CD1c-positive myeloid dendritic cell (primary cell): ENCODE data around the gene ATP2A1.

Source experiments
- DNase-seq: peaks from one replicate; pipeline ENCODE4 v3.0.0-alpha.2; 2016; ENCODE audit errors: extremely low spot score

The ATP2A1 gene

GRCh38 chr16:28878083-28878926 is at the start of gene ATP2A1:
ATP2A1 (plus strand) TSS chr16:28878488; CDS start chr16:28878672, 184 bp downstream.
- DNase-seq: no peak

DNA sequence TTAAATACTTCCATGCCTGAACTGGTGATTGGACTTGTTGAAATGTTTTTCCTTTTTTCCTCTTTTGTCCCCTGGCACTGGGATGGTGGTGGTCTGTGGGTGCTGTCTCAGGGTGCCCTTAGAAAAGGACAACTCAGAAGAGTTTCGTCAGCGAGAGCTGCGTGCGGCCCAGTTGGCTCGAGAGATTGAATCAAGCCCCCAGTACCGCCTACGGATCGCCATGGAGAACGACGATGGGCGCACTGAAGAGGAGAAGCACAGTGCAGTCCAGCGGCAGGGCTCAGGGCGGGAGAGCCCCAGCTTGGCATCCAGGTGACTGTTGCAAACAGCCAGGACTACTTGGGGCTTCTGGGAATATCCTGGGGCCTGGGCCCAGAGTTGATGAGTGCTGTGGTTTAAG is 48.5 kb upstream of the ATP2A1 start:
- no peak for DNase-seq

DNA sequence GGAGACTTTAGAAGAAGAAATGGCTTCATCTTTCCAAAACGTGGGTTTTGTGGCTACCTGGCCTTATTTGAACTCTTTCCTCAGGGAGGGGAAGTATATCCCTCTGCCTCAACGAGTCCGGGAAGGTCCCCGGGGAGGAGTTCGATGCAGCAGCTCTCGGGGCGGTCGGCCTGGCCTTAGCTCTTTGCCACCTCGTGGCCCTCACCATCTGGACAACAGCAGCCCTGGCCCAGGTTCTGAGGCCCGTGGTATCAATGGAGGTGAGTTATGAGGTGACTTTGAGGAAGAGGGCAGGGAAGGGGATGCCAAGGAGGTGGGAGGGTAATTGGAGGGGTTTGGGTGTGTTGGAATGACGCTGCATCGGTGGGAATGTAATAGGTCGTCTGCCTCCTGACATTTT is 47.8 kb upstream of the ATP2A1 start:
- DNase-seq: no peak

DNA sequence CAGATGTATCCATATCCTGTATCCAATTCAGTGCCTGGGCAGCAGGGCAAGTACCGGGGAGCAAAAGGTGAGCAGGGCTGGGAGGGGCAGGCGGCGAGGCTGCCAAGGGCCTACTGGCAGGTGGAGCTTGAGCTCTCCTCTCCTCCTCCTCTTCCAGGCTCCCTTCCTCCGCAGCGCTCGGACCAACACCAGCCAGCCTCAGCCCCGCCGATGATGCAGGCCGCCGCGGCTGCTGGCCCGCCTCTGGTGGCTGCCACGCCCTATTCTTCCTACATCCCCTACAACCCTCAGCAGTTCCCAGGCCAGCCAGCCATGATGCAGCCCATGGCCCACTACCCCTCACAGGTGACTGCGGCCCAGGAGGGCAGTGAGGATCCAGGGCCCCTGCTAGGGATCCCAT is 43.9 kb upstream of the ATP2A1 start:
- DNase-seq: no peak

- no peak for DNase-seq
Measured at GRCh38 chr16:28834873-28835863, 43.1 kb upstream of the ATP2A1 start.

GRCh38 chr16:28835864-28836760 is 42.2 kb upstream of the ATP2A1 start:
- no peak for DNase-seq

DNA sequence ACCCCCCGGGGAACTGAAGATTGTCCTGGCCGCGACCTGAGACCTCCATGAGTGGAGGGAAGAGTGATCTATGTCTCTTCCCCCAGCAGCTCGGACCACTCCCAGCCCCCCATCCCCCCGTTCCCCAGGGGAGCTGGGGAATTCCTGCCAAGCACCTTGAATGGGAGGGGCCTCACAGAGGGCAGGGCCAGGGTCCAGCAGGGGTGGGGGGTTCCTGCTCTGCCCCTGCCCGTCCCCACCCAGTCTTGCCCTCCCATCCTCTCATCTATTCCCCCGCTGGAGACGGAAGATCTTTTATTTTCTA is 41.6 kb upstream of the ATP2A1 start:
- no peak for DNase-seq

DNA sequence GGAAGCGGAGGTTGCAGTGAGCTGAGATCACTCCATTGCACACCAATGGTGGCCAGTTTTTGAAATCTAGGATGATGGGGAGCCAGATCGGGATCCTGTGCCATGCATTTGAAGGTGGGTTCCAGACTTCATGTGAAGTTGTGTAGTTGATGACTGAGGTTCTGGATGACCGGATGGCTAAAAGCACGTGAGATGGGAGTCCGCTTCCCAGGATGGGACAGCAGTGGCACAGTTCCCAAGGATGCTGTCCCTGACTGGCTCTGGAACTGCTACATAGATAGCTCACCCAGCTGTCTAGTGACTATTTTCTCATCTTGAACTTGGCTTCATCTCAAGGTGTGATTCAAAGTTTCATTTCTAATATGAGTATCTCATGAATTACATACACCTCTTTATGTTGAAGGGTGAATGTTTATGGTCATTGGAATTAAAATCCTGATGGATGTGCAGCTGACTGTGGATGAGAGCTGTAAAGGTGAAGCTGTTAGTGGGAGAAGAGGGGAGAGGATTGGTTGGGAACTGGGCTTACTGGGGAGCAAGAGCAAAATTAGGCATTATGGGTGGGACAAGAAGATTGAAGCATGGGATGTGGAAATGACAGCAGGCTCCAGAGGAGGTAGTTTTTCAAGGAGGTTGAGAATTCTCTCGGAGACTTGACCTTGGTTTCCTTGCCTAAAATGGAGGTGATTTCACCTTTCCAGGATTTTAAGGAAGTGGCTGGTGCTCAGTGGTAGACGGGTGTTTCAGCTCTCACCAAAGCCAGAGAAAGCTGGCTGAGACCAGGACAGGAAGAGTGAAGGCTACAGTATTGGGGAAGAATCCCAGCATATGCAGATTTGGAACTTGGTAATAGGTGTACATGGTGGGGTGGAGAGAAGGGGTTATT is 40.4 kb upstream of the ATP2A1 start:
- DNase-seq: no peak

DNA sequence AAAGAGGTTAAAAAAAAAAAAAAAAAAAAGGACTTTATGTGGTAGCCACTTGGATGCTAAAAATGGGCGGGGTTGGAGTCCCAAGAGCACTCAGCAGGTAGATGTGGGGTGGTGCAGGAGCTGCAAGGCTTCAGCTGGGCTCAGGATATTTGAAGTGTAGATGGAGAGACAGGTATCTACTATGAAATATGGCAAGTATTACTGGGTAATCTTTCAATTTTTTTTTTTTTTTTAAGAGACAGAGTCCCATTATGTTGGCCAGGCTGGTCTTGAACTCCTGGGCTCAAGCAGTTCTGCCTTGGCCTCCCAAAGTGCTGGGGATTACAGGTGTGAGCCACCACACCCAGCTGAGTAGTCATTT is 39.8 kb upstream of the ATP2A1 start:
- DNase-seq: no peak

DNA sequence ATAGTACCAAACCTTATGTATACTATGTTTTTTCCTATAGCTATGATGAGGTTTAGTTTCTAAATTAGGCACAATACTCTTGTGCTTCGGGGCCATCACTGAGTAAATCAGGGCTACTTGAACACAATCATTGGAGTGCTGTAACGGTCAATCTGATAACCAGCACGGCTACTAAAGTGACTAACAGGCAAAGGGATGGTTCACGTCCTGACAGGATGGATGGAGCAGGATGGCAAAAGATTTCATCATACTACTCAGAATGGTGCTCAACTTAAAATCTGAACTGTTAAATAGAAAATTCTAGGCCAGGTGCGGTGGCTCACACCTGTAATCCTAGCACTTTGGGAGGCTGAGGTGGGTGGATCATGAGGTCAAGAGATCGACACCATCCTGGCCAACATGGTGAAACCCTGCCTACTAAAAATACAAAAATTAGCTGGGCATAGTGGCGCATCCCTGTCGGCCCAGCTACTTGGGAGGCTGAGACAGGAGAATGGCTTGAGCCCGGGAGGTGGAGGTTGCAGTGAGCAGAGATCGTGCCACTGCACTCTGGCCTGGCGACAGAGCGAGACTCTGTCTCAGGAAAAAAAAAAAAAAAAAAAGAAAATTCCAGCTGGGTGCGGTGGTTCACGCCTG is 39.2 kb upstream of the ATP2A1 start:
- DNase-seq: no peak

DNA sequence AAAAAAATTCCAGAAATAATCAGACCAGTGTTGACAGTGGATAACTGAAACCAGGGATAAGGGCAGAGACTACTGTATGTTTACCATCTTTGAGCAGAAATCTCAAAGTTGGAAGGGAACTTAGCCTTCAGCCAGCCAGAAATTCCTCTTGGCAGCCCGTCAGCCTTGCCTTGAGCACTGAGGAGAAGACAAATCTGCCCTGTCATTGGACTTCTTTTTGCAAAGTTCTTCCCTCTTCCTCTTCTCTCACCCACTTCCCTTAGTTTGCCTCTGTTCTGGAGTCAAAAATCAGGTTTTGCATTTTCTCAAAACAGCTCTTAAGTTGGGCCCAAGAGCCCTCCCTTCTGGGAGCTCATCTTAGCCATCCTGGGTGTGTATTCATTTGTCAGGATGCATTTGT is 38.4 kb upstream of the ATP2A1 start:
- peak; percentile 17 for DNase-seq

- no peak for DNase-seq
Measured at GRCh38 chr16:28842696-28843095, 35.6 kb upstream of the ATP2A1 start.

- no peak for DNase-seq
Measured at GRCh38 chr16:28843766-28844165, 34.5 kb upstream of the ATP2A1 start.

GRCh38 chr16:28844226-28844885 is 33.9 kb upstream of the ATP2A1 start:
- DNase-seq: no peak

DNA sequence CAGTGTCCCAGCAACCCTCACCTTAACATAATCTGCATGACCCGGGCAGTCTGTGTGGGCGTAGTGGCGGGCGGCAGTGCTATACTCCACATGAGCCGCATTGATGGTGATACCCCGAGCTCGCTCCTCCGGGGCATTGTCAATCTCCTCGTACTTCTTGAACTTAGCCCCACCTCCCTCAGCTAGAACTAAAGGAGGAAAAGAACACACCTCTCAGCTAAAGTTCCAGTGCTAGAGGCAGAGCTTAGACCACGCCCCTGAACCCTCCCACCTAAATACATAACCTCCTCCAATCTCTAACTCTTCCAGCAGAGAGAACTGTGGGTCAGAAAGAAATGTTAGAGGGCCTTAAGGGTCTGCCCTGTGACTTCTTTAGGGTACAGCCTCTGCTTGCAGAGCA is 33.0 kb upstream of the ATP2A1 start:
- peak; percentile 14 for DNase-seq

GRCh38 chr16:28845761-28846079 is 32.6 kb upstream of the ATP2A1 start:
- no peak for DNase-seq

DNA sequence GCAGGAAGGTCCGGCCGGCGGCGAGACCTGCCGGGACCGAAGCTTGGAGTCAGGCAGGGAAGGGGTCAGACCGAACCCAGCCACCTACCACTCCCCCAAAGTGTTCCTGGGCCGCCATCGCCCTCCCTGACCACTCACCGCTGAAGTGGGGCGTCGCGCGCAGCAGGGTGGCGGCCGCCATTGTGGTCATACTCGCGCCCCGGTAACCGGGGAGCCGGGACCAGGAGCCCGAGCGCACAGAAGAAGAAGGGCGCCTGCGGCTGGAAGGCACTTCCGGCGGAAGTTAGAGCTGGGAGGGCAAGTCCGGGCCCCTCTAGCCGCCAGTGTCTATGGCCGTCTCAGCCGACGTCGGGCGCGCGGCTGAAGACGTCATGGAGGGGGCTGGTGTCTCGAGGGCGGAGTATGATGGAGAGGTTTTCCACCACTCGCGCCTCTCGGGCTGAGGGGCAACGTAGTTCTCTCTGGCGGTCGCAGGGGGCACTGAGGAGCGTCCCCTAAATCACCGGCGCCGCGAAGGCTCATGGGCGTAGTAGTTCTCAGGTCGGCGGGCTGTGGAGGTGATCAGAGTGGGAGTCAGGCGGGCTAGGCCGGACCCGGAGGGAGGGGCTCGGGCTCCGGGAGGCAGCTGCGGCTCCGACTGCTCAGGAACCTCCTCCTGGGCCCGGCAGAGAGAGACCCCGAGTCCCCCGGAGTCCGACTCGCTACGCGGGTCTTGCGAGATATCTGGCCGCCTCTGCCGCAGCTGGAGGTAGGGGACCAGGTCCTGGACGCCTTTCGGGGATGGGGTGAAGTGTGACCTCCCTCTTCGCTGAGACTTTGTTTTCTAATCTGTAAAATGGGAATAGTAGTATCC is 32.0 kb upstream of the ATP2A1 start, which contains the start of gene TUFM:
Gene TUFM (minus strand): TSS at position 269 of the 853 bp plus-strand sequence. CDS start 79 bp downstream, at position 190.
- DNase-seq: peak; percentile 98

- DNase-seq: no peak
Measured at GRCh38 chr16:28846933-28847273, 31.4 kb upstream of the ATP2A1 start.

- no peak for DNase-seq
Measured at GRCh38 chr16:28858421-28858820, 19.9 kb upstream of the ATP2A1 start.
